Stimulated activated memory B cell treated with anti-CD40 and anti-IgM and Interleukin-4, amounts not matched to agents 10 μg/mL and 1 μg/mL and 100 μg/mL, for 72 hours (primary cell): ENCODE results near the gene DPH5.
"Not testable (repeated sequence)": the region's sequence is repeated elsewhere in the genome, so short reads cannot be mapped to it uniquely, and the experiment has no call there.

ENCODE experiments used
- ATAC-seq: fragments of 150-1000 bp; cut with Tn5 transposase; 2 replicates; pipeline ENCODE4 v1.10.0; 2021
- H3K27ac Mint-ChIP-seq: one replicate; pipeline ENCODE4 v1.8.0; 2022; ENCODE audit warnings: mild to moderate bottlenecking, mixed read lengths
- H3K27me3 Mint-ChIP-seq: one replicate; pipeline ENCODE4 v1.8.0; 2022; ENCODE audit warnings: mixed read lengths
- H3K36me3 Mint-ChIP-seq: one replicate; pipeline ENCODE4 v1.8.0; 2022; ENCODE audit warnings: mixed read lengths
- H3K4me1 Mint-ChIP-seq: one replicate; pipeline ENCODE4 v1.8.0; 2022; ENCODE audit warnings: mixed read lengths
- H3K4me3 Mint-ChIP-seq: one replicate; pipeline ENCODE4 v1.8.0; 2022; ENCODE audit warnings: mild to moderate bottlenecking, moderate library complexity, mixed read lengths
- H3K9me3 Mint-ChIP-seq: one replicate; pipeline ENCODE4 v1.8.0; 2022; ENCODE audit warnings: mixed read lengths

The DPH5 gene

GRCh38 chr1:101025657-101026429 is at the start of gene DPH5:
TSS of gene DPH5 (minus strand) at chr1:101025784. CDS start at chr1:101025443, 341 bp downstream.
- Mint-ChIP-seq H3K4me1 (peaks cover 52% of the 10 kb centered on the region), H3K36me3 (peaks cover 35% of the 10 kb centered on the region), H3K9me3 (no peaks in the 10 kb centered on the region), H3K27ac (peak within 1 kb of the TSS; percentile 86), H3K27me3 (no peaks in the 10 kb centered on the region), H3K4me3 (peak within 1 kb of the TSS; percentile 86)
- peak; percentile 97 for ATAC-seq

GRCh38 chr1:101073836-101074235 is 48.3 kb upstream of the DPH5 start:
- Mint-ChIP-seq H3K27me3 (no peaks in the 10 kb centered on the region), H3K4me1 (peaks cover 22% of the 10 kb centered on the region), H3K9me3 (no peaks in the 10 kb centered on the region), H3K4me3 (no peak overlapping the region), H3K36me3 (peaks cover 16% of the 10 kb centered on the region), H3K27ac (no peak overlapping the region)
- no peak for ATAC-seq

GRCh38 chr1:101071470-101071891 is 45.9 kb upstream of the DPH5 start:
- no peak for ATAC-seq
- no peaks in the 10 kb centered on the region for H3K9me3 Mint-ChIP-seq
- H3K36me3 Mint-ChIP-seq, result no peaks in the 10 kb centered on the region
- H3K27ac Mint-ChIP-seq, result no peak overlapping the region
- H3K4me1 Mint-ChIP-seq, result peaks cover 16% of the 10 kb centered on the region
- no peaks in the 10 kb centered on the region for H3K27me3 Mint-ChIP-seq
- no peak overlapping the region for H3K4me3 Mint-ChIP-seq

- no peak overlapping the region for H3K27ac Mint-ChIP-seq
- no peaks in the 10 kb centered on the region for H3K9me3 Mint-ChIP-seq
- no peak overlapping the region for H3K4me3 Mint-ChIP-seq
- peaks cover 36% of the 10 kb centered on the region for H3K4me1 Mint-ChIP-seq
- H3K27me3 Mint-ChIP-seq, result no peaks in the 10 kb centered on the region
- ATAC-seq, result no peak
- H3K36me3 Mint-ChIP-seq, result peaks cover 3% of the 10 kb centered on the region
Observed at GRCh38 chr1:101069158-101069557, 43.6 kb upstream of the DPH5 start.

GRCh38 chr1:101066937-101067335 is 41.4 kb upstream of the DPH5 start:
- not testable (repeated sequence) for H3K36me3 Mint-ChIP-seq, H3K4me3 Mint-ChIP-seq, H3K9me3 Mint-ChIP-seq, H3K27me3 Mint-ChIP-seq, ATAC-seq
- Mint-ChIP-seq H3K4me1 (peaks cover 45% of the 10 kb centered on the region), H3K27ac (peak overlapping the region; percentile 18)

GRCh38 chr1:101066260-101066936 is 40.8 kb upstream of the DPH5 start:
- H3K36me3 Mint-ChIP-seq, result peaks cover 7% of the 10 kb centered on the region
- no peaks in the 10 kb centered on the region for H3K9me3 Mint-ChIP-seq
- peak overlapping the region; percentile 18 for H3K27ac Mint-ChIP-seq
- H3K4me3 Mint-ChIP-seq, result no peak overlapping the region
- no peaks in the 10 kb centered on the region for H3K27me3 Mint-ChIP-seq
- H3K4me1 Mint-ChIP-seq, result peaks cover 48% of the 10 kb centered on the region
- no peak for ATAC-seq

- ATAC-seq, result no peak
- Mint-ChIP-seq H3K36me3 (peaks cover 9% of the 10 kb centered on the region), H3K27ac (peak overlapping the region; percentile 18), H3K4me1 (peaks cover 50% of the 10 kb centered on the region), H3K9me3 (no peaks in the 10 kb centered on the region), H3K4me3 (no peak overlapping the region), H3K27me3 (no peaks in the 10 kb centered on the region)
Observed at GRCh38 chr1:101065575-101065974, 40.0 kb upstream of the DPH5 start.

GRCh38 chr1:101064697-101065096 is 39.1 kb upstream of the DPH5 start:
- H3K4me3 Mint-ChIP-seq, result no peak overlapping the region
- H3K27me3 Mint-ChIP-seq, result no peaks in the 10 kb centered on the region
- peaks cover 18% of the 10 kb centered on the region for H3K36me3 Mint-ChIP-seq
- peak overlapping the region; percentile 25 for H3K27ac Mint-ChIP-seq
- H3K9me3 Mint-ChIP-seq, result no peaks in the 10 kb centered on the region
- no peak for ATAC-seq
- peaks cover 50% of the 10 kb centered on the region for H3K4me1 Mint-ChIP-seq

GRCh38 chr1:101060992-101061391 is 35.4 kb upstream of the DPH5 start:
- no peak for ATAC-seq
- H3K9me3 Mint-ChIP-seq, result no peaks in the 10 kb centered on the region
- no peak overlapping the region for H3K4me3 Mint-ChIP-seq
- no peaks in the 10 kb centered on the region for H3K27me3 Mint-ChIP-seq
- H3K36me3 Mint-ChIP-seq, result peaks cover 31% of the 10 kb centered on the region
- H3K4me1 Mint-ChIP-seq, result peaks cover 47% of the 10 kb centered on the region
- no peak overlapping the region for H3K27ac Mint-ChIP-seq

- Mint-ChIP-seq H3K27ac (no peak overlapping the region), H3K27me3 (no peaks in the 10 kb centered on the region), H3K36me3 (peaks cover 35% of the 10 kb centered on the region), H3K9me3 (no peaks in the 10 kb centered on the region), H3K4me1 (peaks cover 47% of the 10 kb centered on the region), H3K4me3 (no peak overlapping the region)
- no peak for ATAC-seq
Observed at GRCh38 chr1:101059945-101060542, 34.5 kb upstream of the DPH5 start.

- peak overlapping the region; percentile 13 for H3K27ac Mint-ChIP-seq
- H3K36me3 Mint-ChIP-seq, result peaks cover 40% of the 10 kb centered on the region
- no peak overlapping the region for H3K4me3 Mint-ChIP-seq
- no peaks in the 10 kb centered on the region for H3K27me3 Mint-ChIP-seq
- ATAC-seq, result no peak
- H3K4me1 Mint-ChIP-seq, result peaks cover 39% of the 10 kb centered on the region
- H3K9me3 Mint-ChIP-seq, result no peaks in the 10 kb centered on the region
Observed at GRCh38 chr1:101055623-101056022, 30.0 kb upstream of the DPH5 start.

- H3K27ac Mint-ChIP-seq, result peak overlapping the region; percentile 85
- H3K9me3 Mint-ChIP-seq, result no peaks in the 10 kb centered on the region
- peaks cover 48% of the 10 kb centered on the region for H3K4me1 Mint-ChIP-seq
- peak; percentile 90 for ATAC-seq
- peaks cover 17% of the 10 kb centered on the region for H3K36me3 Mint-ChIP-seq
- H3K27me3 Mint-ChIP-seq, result no peaks in the 10 kb centered on the region
- peak overlapping the region; percentile 68 for H3K4me3 Mint-ChIP-seq
Observed at GRCh38 chr1:101051688-101052638, 26.4 kb upstream of the DPH5 start.

- no peak overlapping the region for H3K27ac Mint-ChIP-seq
- peaks cover 47% of the 10 kb centered on the region for H3K4me1 Mint-ChIP-seq
- peaks cover 26% of the 10 kb centered on the region for H3K36me3 Mint-ChIP-seq
- no peaks in the 10 kb centered on the region for H3K9me3 Mint-ChIP-seq
- H3K27me3 Mint-ChIP-seq, result no peaks in the 10 kb centered on the region
- ATAC-seq, result no peak
- H3K4me3 Mint-ChIP-seq, result no peak overlapping the region
Observed at GRCh38 chr1:101050869-101051268, 25.3 kb upstream of the DPH5 start.

GRCh38 chr1:101044749-101045148 is 19.2 kb upstream of the DPH5 start:
- no peak overlapping the region for H3K27ac Mint-ChIP-seq
- peaks cover 20% of the 10 kb centered on the region for H3K36me3 Mint-ChIP-seq

GRCh38 chr1:101044259-101044658 is 18.7 kb upstream of the DPH5 start:
- H3K4me1 Mint-ChIP-seq, result peaks cover 24% of the 10 kb centered on the region
- H3K4me3 Mint-ChIP-seq, result no peak overlapping the region
- no peak for ATAC-seq
- H3K9me3 Mint-ChIP-seq, result peaks cover 11% of the 10 kb centered on the region
- H3K36me3 Mint-ChIP-seq, result peaks cover 25% of the 10 kb centered on the region
- H3K27me3 Mint-ChIP-seq, result no peaks in the 10 kb centered on the region
- H3K27ac Mint-ChIP-seq, result no peak overlapping the region

More at GRCh38 chr1:101044749-101045148, 19.2 kb upstream of the DPH5 start:
- no peak overlapping the region for H3K4me3 Mint-ChIP-seq
- ATAC-seq, result no peak
- peaks cover 10% of the 10 kb centered on the region for H3K9me3 Mint-ChIP-seq
- peaks cover 28% of the 10 kb centered on the region for H3K4me1 Mint-ChIP-seq
- no peaks in the 10 kb centered on the region for H3K27me3 Mint-ChIP-seq
